LNCaP clone FGC (cell line): Measurements from ENCODE around the gene DDX4.
"Not testable (repeated sequence)": the region's sequence is repeated elsewhere in the genome, so short reads cannot be mapped to it uniquely, and the experiment has no call there.

Experiments used
- DNase-seq: peaks from one replicate; pipeline ENCODE4 v3.0.0-alpha.2; 2011; ENCODE audit warnings: low read depth
- H3K4me3 ChIP-seq: 2 replicates; pipeline ENCODE4 v1.5.1; 2011; ENCODE audit warnings: mild to moderate bottlenecking, low read depth, low read length, control low read depth
- TF ChIP-seq, protein P1 (sequence below): IDR thresholded peaks from 2 replicates; pipeline ENCODE4 v1.5.1; 2012; ENCODE audit warnings: mild to moderate bottlenecking; ENCODE audit not compliant: control insufficient read depth, insufficient read depth; ENCODE audit errors: extremely low read depth

Gene DDX4

DNA sequence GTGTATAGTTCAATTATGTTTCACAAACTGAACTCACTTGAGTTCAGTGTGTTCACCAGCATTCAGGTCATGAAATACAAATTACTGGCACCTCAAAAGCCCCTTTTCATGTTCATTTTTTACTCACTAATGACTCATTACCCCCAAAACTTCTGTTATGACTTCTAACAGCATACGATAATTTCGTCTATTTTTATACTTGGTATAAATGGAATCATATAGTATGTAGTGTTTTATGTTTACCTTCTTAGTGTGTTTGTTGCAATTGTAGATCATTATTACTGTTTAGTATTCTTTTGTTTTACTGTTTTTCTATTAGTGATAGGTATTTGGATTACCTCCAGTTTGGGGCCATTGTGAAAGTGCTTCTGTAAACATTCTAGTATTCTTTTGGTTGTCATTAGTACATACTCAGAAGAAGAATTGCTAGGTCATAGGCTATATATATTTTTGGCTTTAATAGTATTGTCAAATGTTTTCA, 33.4 kb downstream of the DDX4 start:
- TF ChIP-seq, protein P1, sequence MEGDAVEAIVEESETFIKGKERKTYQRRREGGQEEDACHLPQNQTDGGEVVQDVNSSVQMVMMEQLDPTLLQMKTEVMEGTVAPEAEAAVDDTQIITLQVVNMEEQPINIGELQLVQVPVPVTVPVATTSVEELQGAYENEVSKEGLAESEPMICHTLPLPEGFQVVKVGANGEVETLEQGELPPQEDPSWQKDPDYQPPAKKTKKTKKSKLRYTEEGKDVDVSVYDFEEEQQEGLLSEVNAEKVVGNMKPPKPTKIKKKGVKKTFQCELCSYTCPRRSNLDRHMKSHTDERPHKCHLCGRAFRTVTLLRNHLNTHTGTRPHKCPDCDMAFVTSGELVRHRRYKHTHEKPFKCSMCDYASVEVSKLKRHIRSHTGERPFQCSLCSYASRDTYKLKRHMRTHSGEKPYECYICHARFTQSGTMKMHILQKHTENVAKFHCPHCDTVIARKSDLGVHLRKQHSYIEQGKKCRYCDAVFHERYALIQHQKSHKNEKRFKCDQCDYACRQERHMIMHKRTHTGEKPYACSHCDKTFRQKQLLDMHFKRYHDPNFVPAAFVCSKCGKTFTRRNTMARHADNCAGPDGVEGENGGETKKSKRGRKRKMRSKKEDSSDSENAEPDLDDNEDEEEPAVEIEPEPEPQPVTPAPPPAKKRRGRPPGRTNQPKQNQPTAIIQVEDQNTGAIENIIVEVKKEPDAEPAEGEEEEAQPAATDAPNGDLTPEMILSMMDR = no peak
- no peak overlapping the region for H3K4me3 ChIP-seq
- no peak for DNase-seq

DNA sequence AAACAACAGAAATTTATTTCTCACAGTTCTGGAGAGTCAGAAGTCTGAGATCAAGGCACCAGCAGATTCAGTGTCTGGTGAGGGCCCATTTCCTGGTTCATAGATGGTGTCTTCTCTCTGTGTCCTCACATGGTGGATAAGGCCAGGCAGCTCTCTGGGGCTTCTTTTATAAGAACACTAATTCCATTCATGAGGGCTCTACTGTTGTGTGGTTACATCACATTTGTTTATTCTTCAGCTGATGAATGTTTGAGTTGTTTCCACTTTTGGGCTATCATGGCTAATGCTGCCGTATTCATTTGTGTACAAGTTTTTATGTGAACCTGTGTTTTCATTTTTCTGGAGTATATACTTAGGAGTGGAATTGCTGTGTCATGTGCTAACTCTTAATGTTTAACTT, 35.2 kb downstream of the DDX4 start:
- TF ChIP-seq, protein P1 = no peak
- no peak for DNase-seq
- no peak overlapping the region for H3K4me3 ChIP-seq

DNA sequence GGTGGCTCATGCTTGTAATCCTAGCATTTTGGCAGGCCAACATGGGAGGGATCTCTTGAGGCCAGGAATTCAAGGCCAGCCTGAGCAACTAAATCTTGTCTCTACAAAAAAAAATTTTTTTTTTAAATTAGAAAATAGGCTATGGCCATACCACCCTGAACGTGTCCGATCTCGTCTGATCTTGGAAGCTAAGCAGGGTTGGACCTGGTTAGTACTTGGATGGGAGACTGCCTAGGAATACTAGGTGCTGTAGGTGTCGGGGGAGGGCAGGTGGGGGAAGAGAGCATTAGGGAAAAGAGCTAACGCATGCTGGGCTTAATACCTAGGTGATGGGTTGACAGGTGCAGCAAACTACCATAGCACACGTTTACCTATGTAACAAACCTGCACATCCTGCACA, 39.5 kb downstream of the DDX4 start:
- TF ChIP-seq, protein P1 = no peak
- no peak overlapping the region for H3K4me3 ChIP-seq
- no peak for DNase-seq

DNA sequence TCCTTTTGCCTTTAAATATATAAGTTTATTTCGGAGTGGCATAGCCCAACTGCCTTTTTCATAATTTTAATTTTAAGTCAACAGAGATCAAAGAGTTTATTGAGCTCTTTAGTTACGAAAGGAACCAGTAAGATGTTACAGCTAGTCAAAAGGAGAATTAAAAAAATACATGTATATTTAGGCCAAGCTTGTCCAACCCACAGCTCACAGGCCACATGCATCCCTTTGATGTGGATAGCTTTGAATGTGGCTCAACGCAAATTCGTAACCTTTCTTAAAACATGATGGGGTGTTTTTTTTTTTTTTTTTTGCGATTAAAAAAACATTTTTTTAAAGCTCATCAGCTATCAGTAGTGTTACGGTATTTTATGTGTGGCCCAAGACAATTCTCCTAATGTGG, 63.1 kb downstream of the DDX4 start:
- TF ChIP-seq, protein P1 = no peak
- DNase-seq = no peak
- H3K4me3 ChIP-seq = no peak overlapping the region

DNA sequence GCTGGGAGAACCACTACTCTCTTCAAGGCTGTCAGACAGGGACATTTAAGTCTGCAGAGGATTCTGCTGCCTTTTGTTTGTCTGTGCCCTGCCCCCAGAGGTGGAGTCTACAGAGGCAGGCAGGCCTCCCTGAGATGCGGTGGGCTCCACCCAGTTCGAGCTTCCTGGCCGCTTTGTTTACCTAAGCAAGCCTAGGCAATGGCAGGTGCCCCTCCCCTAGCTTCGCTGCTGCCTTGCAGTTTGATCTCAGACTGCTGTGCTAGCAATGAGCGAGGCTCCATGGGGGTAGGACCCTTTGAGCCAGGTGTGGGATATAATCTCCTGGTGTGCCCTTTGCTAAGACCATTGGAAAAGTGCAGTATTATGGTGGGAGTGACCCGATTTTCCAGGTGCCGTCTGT, 71.0 kb downstream of the DDX4 start:
- not testable (repeated sequence) for H3K4me3 ChIP-seq, DNase-seq

DNA sequence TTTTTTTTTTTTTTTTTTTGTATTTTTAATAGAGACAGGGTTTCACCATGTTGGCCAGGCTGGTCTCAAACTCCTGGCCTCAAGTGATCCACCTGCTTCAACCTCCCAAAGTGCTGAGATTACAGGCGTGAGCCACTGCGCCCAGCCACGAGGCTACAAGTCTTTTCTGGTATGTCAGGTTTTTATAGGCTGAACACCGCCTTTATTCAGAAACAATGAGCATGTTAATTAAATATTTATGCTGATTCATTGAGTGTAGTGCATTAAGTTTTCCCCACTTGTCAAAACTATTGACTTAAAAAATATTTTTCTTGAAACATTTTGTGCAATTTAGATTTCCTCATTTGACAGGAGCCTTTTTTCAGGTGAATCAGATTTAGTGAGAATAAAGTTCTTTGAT, 78.1 kb downstream of the DDX4 start:
- DNase-seq, H3K4me3 ChIP-seq: not testable (repeated sequence)

DNA sequence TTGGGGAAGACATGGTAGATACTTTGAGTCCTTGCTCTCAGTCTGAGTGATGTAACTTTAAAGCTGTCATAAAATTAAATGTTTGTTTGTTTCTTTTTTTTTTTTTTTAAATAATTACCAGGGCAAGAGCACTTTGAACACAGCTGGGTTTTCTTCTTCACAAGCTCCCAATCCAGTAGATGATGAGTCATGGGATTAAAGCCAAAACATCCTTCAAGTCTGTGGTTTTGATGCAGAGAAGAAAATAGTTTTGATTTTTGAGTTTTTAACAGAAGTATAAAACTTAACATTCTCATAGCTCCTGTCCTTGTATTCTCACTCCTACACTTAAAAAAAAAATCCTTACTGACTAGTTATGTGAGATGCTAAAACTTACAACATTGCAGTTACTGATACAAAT, 78.5 kb downstream of the DDX4 start:
- H3K4me3 ChIP-seq = no peak overlapping the region
- DNase-seq = no peak
- TF ChIP-seq, protein P1 = no peak

DNA sequence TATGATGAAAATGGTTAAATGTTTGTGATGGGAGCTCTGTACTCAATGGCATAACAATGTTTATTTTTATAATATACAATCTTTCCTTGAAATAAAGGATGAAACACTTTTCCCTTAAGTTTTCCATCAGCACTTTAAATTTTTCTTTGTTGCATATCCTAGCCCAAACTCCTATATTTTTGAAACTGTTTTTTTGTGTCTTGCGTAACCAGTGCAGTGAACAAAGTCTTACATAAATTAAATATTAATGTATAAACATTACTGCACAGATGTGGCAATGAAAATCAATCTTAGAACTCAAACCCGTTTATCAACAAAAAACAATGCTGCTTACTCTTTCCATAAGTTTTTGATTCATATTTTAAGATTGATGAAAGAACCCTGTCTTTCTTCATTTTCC, 79.2 kb downstream of the DDX4 start:
- TF ChIP-seq, protein P1 = no peak

More for the DNA sequence above, 79.2 kb downstream of the DDX4 start:
- no peak for DNase-seq
- H3K4me3 ChIP-seq = no peak overlapping the region
